HG03460 (cell line): ENCODE results near the gene MRM2.

Source experiments
- ATAC-seq: cut with Tn5 transposase; IDR thresholded peaks from one replicate; pipeline ENCODE4 v1.9.1; 2021; ENCODE audit not compliant: unreplicated experiment

The MRM2 gene

DNA sequence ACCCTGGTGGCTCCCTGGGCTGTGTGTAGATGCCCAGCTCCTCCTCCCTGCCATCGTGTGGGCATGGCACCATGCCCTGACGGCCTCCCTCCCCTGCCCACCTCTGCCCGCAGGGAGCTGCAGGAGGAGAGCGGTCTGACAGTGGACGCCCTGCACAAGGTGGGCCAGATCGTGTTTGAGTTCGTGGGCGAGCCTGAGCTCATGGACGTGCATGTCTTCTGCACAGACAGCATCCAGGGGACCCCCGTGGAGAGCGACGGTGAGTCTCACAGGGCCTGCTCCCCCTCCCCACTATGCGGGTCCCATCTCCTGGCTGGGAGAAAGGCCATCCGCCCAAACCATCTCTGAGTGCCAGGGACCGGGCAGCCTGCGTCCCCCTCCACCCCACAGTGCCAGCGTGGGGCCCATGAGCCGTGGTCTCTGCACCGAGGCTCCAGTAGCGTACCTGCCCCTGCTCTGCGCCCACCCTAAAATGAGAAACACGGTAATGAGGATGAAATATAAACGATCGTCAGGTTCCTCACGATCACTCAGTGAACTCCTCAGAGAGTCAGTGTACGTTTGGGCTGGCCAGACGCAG, 7.8 kb upstream of the MRM2 start:
- no peak for ATAC-seq

DNA sequence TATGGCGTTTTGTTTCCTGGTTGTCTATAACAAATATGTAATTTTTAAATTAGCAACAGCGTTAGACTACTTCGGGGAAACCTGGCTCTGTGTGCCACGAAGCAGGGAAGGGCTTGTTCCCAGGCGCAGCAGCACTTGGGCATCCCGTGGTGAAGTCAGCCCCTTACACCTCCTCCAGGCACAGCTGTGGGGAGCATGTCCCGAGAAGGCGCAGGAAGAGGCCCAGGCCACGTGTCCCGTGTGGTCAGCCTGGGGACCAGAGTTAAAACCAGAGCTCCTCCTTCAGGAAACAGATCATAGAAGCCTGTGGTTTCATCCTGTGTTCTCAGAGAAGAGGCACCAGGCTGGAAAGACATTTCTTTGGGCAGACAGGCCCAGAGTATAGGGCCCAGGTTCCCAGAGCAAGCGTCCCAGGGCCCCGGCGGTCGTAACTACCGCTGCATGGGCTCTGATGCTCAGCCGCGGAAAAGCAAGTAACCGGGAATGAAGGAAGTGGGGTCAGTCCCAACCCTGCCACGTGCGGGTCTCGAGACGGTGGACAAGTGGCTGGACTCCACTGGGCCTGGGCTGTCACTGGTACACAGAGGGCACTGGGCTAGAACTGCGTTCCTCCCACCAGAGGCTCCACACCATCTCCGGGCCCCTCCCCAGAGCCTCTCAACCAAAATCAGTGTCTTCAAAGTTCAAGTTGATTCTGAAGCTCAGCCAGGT, 7.1 kb upstream of the MRM2 start:
- ATAC-seq, result peak; percentile 61

DNA sequence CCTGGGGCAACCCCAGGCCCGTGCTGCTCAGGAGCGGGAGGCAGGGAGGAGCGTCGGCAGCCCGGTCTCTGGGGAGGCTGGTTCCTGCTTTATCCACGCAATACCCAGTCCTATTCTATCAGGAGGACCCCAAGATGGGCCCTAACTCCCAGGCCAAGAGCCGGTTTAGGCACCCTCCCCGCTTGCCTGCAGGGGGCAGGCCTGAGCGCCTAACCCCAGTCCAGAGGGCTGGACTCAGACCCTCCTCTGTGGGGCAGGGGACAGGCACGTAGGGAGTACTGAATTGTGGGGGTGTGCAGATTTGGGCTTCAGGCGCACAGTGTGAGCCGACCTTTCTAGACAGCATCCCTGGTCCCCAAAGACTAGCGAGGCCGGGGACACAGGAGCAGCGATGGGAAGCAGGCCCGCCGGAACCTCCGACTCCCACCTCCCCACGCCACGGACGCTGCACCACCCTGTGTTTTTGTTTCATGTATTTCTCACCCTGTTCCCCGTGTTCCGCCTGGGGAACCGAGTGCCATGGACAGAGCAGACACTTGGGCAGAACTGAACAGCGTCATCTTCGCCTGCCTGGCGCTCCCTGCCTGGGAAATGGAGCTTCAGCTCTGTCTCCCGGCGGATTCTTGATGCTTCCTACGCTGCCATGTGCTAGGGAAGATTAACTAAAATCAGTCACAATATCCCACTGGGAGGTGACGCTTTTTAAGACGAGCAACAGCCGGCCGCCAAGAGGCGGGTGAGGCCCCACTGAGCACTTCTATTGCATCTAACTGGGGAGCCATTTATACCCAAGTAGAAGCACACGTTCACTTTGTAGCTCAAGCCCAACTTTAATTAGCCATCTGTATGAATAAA, 5.4 kb upstream of the MRM2 start:
- no peak for ATAC-seq

DNA sequence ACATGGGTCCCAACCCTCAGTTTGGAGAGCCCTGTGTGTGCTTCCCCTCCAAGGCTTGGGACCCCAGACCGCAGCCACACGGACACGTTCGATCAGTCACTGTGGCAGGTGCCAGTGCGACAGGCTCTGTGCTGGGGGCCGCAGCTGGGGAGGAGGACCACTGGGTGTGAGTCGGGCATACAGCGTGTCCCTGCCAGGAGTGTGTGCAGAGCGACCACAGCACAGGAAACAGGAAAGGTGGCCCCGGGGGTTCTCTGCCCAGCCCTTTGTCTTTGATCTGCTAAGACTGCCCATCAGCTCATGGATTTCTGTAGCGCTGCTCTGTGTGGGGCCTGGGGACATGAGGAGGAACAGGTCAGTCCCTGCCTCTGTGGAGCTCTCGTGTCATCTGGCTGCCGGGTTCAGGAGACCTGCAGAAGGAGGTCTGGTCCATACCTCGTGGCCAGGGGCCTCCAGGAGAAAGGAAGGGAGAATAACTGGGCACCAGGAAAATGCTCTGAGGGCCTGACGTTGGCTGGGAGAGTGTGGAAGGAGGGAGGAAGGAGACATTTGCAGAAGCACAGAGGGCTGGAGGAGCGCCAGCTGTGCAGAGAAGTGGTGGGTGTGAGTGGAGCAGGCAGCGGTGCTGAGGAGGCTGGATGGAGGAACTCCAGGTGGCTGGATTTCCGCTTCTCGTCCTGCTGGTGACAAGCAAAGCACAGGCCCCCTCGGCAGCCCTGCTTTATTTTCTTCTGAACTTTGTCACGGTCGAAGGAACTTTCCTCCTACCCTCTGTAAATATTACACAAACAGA, 4.1 kb upstream of the MRM2 start:
- ATAC-seq, result no peak

DNA sequence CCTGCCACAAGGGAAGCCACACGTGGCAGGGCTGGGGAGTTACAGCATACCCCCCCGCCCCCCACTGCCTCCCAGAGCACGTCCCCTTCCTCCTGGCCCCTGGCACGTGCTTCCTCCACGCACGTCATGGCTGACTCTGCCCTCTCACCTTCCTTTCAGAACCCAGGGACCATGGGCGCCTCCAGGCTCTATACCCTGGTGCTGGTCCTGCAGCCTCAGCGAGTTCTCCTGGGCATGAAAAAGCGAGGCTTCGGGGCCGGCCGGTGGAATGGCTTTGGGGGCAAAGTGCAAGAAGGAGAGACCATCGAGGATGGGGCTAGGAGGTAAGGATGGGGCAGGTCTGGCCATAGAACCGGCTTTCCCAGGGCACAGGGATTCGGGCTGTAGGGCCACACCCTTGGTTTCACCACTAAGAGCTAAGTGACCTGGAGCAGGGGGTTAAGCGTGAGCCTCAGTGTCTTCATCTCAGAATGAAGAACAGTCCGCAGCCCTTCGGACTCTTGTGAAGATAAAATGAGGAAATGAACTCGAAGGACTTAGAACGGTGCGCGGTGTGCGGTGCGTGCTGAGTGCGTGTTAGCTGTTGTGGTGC, 2.5 kb upstream of the MRM2 start:
- no peak for ATAC-seq

DNA sequence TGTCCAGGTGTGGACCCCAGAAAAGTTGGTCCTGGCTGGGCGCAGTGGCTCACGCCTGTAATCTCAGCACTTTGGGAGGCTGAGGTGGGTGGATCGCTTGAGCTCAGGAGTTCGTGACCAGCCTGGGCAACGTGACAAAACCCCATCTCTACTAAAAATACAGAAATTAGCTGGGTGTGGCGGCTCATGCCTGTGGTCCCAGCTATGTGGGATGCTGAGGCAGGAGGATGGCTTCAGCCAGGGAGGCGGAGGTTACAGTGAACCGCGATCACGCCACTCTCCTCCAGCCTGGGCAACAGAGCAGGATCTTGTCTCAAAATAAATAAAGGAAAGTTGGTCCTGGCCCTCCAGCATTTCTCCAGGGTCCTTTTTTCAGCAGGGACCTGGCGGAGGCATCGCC, 1.5 kb upstream of the MRM2 start:
- no peak for ATAC-seq

DNA sequence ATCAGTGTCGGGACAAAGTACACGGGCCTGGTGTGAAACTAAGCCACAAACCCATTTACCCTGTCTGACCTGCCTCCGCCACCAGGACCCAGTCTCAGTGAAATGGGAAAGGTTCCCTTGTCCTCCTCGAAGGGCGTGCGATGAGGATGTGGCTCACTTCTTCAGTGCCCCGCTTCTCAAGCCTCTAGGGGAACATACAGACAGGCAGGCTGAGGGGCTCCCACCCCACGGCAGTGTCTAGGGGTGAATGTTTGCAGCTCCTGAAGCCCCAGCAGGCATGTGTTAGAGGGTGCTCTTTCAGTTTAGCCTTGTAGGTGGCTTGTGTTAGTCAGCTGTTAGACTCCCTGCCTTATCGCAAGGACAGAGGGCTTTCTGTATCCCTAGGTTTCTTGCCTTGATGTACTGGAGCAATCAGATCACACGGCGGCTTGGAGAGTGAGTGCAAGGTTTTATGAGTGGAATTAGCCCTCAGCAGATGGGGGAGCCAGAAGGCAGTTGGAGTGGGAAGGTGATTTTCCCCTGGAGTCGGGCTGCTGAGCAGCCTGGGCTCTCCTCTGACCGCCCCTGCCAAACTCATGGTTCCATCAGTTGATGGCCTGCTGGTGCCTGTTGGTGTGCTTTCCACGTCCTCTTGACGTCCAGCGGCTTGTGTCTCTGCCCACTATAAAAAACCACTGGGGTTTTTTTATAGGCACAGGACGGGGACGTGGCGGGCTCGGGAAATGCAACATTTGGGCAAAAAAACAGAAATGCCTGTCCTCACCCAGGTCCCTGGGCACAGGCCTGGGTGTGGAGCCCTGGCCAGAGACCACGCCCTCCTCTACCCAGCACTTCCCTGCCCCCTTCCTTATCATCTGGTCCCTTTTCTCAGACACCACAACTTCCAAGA, 780 bp upstream of the MRM2 start:
- ATAC-seq, result peak; percentile 27

DNA sequence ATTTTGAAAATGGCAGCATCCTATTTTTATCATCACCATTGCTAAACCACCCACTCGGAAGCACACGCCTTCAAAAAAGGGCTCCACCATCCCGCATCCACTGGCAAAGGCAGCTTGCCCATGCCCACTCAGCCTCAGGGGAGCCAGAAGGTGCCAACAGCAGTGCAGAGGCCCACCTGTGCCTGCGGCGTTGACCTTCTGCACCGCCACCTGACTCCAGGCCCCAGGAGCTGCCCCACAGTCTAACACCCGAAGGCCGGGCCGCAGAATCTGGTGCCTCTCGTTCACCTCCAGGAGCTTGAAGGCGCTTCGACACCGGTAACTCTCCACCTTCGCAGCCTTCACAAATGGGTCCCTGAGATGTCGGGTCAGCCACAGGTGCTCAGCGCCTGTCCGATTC, 2.8 kb downstream of the MRM2 start:
- ATAC-seq, result no peak

DNA sequence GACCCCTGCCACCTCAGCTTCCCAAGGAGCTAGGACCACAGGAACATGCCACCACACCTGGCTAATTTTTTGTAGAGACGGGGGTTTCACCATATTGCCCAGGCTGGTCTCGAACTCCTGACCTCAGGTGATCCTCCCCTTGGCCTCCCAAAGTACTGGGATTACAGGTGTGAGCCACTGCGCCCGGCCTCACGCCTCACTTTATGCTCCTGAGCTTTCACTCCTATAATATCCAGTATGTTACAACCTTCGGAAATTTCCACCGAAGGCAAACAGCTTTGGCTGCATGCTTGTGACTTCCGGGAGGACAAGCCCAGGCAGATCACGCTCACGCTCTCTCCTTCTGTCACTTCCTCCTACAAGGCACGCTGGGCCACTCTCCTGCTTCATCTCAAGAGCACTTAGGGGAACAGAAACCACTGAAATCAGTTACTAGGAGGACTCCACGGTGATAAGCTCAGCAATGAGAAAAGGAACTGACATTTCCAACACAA, 4.8 kb downstream of the MRM2 start:
- peak; percentile 45 for ATAC-seq

DNA sequence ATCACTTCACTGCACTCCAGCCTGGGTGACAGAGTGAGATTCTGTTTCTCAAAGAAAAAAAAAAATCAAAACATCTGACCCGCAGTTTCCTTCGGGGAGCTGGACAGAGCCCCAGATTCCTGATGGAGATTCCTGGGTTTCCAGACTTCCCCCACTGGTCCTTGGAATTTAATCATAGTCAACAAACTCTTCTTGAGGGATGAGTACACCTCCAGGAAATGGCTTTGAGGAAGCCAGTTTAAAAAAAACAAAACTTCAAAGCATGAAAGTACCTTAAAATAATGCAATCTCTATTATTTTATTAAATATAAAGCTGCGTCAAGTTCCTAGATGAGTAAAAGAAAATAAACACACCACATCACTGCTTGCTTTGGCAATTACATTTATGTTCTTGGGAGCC, 8.1 kb downstream of the MRM2 start:
- no peak for ATAC-seq

DNA sequence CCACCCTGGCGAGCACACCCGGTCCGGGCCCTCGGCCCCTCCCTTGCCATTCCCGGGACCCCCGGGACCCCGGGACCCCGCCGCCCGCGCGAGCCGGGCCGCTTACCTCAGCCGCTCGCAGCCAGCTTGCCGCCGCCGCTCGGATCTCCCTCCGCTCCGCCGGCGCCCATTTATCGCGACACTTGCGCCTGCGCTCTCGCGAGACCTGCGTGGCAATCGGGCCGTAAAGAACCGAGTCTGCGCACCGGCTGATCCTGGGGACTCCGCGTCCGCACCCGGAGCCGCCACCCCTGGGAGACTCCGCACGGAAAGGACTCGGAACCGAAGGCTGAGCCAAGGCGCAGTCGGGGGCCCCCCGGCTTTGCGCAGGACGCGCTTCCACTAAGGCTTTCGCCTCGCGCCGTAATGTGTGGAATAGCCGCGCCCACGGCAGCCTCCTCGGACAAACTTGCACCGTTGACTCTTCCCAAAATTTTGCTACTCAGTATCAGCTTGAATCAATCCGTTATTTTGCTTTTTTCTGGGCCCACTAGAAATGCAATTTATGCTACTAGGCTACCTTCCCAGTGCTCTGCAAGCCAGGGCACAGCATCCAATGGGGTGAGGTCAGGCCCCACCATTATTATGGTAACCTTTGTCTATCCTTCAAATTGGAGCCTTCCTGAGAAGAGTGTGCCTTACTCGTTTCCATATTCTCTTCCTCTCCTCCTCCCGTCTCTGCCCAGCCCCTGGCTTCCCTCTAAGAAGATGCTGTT, 9.1 kb downstream of the MRM2 start, which contains the start of gene MAD1L1:
Gene MAD1L1 (minus strand): TSS at position 180 of the 755 bp plus-strand sequence. CDS start 2,812 bp downstream, outside the sequence.
- peak; percentile 70 for ATAC-seq

DNA sequence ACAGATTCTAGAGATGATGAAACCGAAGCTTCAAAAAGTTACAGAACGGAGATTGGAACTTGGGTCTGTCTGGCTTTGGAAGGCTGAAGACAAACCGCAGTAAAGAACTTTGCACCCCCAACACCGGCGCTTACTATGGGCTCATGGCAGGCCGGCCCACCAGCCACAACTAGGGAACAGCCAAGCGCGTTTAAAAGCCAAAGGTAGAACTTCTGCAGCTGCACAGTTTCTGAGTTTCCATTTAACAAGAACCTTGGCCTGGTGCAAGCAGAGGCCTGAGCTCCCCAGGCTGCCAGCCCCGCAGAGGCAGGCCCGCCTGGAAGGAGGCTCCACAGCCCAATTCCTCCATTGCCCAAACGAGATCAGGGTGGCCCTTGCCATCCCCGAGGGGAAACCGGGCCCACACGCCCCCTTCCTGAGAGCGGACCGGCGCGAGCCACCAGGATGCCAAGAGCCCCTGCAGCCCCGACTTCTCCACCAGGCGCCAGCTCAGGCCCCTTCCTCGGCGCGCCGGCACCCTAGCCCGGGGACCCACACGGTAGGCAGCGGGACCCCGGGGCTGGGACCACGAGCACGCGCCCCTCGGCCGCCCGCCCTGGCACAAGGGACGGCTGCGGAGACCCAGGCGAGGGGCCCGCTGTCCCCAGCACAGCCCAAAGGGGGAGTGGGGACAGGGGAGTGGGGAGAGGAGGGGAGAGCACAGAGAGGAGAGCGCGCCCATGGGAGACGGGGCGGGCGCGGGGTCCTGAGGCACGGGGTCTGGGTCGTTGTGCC, 9.8 kb downstream of the MRM2 start:
- peak; percentile 28 for ATAC-seq

DNA sequence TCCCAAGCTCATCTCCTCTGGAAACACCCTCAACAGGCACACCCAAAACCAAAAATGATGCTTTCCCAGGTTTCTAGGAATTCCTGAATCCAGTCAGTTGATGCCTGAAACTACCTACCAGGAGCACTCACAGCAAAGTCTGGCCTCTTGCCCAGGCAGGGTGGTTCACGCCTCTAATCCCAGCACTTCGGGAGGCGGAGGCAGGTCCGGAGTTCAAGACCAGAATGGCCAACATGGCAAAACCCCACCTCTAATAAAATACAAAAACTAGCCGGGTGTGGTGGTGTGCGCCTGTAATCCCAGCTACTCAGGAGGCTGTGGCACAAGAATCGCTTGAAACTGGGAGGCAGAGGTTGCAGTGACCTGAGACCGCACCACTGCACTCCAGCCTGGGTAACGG, 11.1 kb downstream of the MRM2 start:
- ATAC-seq, result no peak

DNA sequence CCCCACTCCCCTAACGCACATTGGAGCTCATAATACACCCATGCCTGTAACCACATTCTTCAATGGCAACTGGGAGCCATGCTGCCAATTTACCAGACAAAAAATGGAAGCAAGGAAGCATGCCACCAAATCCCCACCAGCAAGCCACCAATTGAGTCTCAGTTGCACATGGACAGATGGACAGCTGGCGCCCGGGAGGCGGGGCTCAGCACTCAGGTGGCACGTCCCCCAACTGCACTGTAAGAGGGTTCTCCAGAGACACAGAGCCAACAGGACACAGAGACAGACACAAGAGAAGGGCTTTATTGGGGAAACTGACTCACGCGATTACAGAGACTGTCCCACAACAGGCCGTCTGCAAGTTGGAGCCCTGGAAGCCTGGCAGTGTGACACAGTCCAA, 11.8 kb downstream of the MRM2 start:
- ATAC-seq, result no peak

DNA sequence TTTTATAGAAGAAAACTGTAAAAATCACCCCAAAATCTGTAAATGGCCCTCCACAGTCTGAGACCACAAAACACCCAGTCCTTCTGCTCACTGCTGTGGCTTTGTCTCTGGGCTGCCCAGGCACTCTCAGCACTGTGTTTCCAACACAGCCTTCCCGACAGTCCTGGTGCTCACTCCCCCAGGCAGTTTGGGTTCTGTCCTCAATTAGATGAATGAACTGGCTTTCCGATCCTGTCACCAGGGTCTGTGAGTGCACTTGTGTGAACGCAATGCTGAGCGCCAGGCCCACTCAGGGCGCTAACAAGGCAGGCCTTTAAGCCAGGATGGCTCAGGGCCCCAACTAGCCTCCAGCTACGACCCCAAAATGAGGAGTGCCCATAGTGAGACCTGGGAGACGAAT, 12.5 kb downstream of the MRM2 start:
- ATAC-seq, result no peak

DNA sequence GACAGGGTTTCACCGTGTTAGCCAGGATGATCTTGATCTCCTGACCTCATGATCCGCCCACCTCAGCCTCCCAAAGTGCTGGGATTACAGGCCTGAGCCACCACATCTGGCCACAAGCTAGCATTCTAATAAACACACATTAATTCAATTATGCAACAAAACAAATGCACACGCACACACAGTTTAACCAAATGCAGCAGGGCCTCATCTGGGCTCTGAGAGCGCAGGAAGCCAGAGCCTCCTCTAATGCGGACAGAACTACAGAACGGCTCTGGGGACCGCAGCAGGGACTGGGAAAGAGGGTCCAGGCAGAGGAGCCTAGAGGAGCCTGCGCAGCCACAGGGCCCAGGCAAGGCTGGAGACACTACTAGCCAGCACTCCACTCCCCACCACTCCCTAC, 13.1 kb downstream of the MRM2 start:
- ATAC-seq, result no peak

DNA sequence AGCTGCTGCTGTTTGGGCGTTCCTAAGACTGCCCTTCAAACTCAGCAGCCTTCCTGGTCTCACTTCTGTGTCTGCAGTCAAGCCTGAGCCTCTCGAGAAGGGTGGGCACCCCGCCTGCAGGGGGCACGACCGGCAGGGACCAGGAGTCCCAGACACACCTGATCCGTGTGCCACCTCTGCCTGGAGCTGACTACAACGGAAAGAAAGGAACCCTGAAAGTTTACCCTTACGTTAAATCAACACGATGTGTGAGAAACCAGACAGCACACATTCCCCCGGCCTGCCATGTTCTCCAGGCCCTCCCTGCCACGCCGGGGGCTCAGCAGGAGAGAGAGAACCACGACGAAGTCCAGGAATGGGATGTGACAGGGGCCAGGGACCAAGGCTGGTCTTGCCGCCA, 14.3 kb downstream of the MRM2 start:
- ATAC-seq, result no peak

DNA sequence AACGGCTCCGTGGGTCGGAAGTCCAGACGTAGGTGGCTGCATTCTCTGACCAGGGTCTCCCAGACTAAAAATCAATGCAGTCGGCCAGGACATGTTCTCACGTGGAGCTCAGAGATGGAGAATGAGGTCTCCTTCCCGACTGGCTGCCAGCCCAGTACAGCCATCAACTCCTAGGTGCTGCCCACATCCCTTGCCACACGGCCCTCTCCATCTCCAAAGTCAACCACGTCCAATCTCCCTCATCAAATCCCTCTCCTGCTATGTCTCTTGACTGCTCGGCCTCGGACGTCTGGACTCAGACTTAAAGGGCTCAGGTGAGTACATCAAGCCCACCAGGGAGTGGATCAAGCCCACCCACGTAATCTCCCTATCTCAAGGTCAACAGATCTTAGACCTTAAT, 16.2 kb downstream of the MRM2 start:
- ATAC-seq, result no peak
